Measurements from ENCODE around the gene TGIF2.
"Not testable (repeated sequence)": the region's sequence is repeated elsewhere in the genome, so short reads cannot be mapped to it uniquely, and the experiment has no call there.

Gene TGIF2

DNA sequence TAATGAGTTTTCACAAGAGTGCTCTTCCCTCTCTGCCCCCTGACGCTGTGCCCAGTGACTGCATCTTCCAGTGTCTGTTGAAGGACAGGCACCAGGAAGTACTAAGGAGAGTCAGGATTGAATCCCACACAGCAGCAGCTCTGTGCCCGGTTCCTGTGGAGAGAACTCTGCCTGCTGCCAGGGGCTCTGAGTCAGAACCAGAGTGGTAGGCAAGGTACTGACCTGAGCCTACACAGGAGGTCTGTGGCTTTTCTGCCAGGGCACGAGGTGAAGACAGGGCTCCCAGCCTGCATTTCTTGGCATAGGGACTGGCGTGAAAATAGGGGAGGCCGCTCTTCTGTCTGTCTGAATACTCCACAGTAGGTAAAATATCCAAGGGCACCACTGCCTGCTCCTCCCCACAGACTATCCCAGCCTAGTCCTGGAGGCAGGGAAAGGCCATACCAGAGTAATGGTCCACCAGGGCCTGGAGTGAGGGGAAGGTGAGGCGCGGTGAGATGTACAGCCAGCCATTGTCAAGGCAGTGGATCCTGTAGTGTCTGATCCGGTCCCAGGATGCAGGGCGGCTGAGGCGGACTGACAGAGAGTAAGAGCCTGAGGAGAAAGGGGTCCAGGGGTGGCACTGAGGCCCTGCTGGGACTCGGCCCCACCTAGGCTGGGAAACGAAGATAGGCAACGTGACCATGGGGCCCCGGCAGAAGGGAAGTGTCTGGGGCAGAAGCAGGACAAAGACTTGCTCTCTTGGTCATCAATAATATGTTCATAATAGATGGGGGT lies 41.6 kb downstream of the TGIF2 start:
- DNase-seq (ENCODE audit: low spot score) = no peak

- no peak for DNase-seq (ENCODE audit: low spot score)
Observed at GRCh38 chr20:36620917-36621316, 47.5 kb downstream of the TGIF2 start.

- DNase-seq (ENCODE audit: low spot score) = no peak
Observed at GRCh38 chr20:36623444-36623843, 50.0 kb downstream of the TGIF2 start.

- no peak for DNase-seq (ENCODE audit: low spot score)
Observed at GRCh38 chr20:36624068-36624943, 50.9 kb downstream of the TGIF2 start.

GRCh38 chr20:36624944-36625324 lies 51.5 kb downstream of the TGIF2 start:
- no peak for DNase-seq (ENCODE audit: low spot score)

DNA sequence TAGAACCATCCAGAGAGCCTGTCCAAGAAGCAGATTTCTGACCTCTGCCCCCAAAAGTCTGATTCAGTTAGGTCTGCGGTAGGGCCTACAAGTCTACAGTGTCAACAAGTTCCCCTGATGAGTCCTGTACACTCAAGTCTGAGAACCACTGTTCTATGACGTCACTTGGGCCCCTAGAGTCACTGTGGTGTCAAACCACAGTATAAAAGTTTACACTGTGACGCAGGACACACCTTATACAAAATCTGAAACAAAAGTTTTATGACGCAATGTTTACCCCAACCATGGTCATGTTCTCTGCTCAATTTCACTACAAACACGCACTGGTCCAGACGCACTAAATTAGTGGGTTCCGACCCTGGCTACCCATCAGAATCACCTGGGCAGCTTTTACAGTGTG lies 54.7 kb downstream of the TGIF2 start:
- no peak for DNase-seq (ENCODE audit: low spot score)

GRCh38 chr20:36629719-36630681 lies 56.6 kb downstream of the TGIF2 start:
- no peak for DNase-seq (ENCODE audit: low spot score)

- no peak for DNase-seq (ENCODE audit: low spot score)
Observed at GRCh38 chr20:36631646-36632045, 58.2 kb downstream of the TGIF2 start.

DNA sequence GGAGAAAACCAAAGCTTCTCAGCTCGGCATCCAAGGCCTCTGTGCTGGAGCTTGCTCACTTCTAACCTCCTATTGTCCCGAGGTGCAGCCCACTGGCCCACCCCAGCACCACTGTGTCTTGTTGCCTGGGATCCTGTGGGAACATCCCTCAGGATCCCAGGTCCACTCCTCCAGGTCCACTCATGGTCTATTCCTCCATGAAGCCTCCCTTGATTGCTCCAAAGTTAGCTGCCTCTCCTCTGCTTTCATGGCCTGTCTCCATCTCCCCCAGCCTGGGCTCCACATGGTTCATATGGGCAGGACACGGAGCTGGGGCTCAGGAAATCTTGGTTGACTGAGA lies 58.7 kb downstream of the TGIF2 start:
- DNase-seq (ENCODE audit: low spot score) = no peak

GRCh38 chr20:36632487-36633284 lies 59.3 kb downstream of the TGIF2 start:
- peak; percentile 59 for DNase-seq (ENCODE audit: low spot score)

DNA sequence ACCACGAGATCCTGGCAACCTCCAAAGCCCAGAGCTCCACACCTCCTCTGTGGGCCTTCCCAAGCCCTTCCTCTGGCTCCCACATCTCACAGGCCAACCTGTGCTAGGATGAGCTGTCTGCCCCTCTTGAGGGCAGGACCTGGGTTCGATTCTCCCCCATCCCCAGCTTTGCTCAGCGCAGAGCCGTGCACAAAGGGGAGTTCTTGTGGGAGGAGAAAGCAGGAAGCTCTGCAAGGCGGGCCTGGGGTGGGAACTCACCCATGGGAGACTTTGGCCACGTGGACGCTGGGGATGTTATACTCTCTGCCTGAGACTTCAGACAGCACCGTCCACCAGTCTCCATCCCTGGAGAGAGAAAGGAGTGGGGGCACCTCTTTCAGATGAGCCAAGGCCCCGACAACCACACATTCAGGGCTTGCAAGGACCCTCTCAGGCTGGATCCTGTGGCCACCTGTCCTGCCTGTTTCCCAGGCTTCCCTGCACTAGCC lies 59.9 kb downstream of the TGIF2 start:
- DNase-seq (ENCODE audit: low spot score) = no peak

- DNase-seq (ENCODE audit: low spot score) = no peak
Observed at GRCh38 chr20:36634342-36634741, 60.9 kb downstream of the TGIF2 start.

DNA sequence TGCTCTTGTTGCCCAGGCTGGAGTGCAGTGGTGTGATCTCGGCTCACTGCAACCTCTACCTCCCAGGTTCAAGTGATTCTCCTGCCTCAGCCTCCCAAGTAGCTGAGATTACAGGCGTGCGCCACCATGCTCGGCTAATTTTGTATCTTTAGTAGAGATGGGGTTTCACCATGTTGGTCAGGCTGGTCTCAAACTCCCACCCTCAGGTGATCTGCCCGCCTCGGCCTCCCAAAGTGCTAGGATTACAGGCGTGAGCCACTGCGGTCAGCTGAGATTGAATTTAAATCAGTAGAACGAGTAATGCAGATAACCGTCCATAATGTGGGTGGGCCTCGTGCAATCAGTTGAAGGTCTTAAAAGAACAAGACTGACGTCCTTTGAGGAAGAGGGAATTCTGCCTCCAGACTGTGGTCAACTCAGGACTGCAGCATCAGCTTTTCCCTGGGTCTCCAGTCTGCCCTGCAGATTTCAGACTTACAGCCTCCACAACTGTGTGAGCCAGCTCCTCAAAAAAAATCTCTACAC lies 65.5 kb downstream of the TGIF2 start:
- DNase-seq (ENCODE audit: low spot score) = not testable (repeated sequence)

DNA sequence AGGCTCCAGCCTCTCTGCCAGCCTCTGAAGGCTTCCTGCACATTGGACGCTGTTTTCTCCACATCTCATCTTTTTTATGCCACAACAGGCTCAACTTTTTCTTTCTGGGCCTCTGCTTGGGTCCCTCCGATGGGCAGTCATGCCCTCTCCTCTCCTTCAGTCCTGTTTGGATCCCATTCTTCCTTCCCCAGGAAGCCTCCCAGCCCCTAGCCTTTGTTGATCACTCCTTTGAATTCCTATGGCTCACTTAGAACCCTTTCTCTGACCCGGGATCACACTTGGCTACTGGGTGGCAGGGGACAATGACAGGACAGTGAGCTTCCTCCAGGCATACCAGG lies 68.1 kb downstream of the TGIF2 start:
- DNase-seq (ENCODE audit: low spot score) = no peak

- no peak for DNase-seq (ENCODE audit: low spot score)
Observed at GRCh38 chr20:36642136-36642535, 68.7 kb downstream of the TGIF2 start.
